NCI-H2196 (cell line): ENCODE results near the gene ITGB2.

Experiments
- DNase-seq: peaks from one replicate; lab custom pipeline; 2025; ENCODE audit not compliant: unreplicated experiment; lab: John Stamatoyannopoulos, UW

ITGB2 gene

GRCh38 chr21:44920694-44921604 is at the start of gene ITGB2:
Gene ITGB2, minus strand, starts transcription at chr21:44920899. Its CDS starts 10,117 bp downstream, at chr21:44910782.
- no peak for DNase-seq

GRCh38 chr21:44969931-44970755 is 49.4 kb upstream of the ITGB2 start:
- DNase-seq: no peak

GRCh38 chr21:44969066-44969670 is 48.5 kb upstream of the ITGB2 start:
- no peak for DNase-seq

GRCh38 chr21:44967082-44968047 is 46.7 kb upstream of the ITGB2 start:
- DNase-seq: no peak

GRCh38 chr21:44966135-44967081 is 45.7 kb upstream of the ITGB2 start:
- no peak for DNase-seq

- no peak for DNase-seq
Measured at GRCh38 chr21:44965251-44966022, 44.7 kb upstream of the ITGB2 start.

GRCh38 chr21:44964381-44964780 is 43.7 kb upstream of the ITGB2 start:
- DNase-seq: no peak

GRCh38 chr21:44962403-44962966 is 41.8 kb upstream of the ITGB2 start:
- no peak for DNase-seq

GRCh38 chr21:44960141-44961092 is 39.7 kb upstream of the ITGB2 start:
- DNase-seq: no peak

GRCh38 chr21:44959376-44960091 is 38.8 kb upstream of the ITGB2 start:
- DNase-seq: no peak

GRCh38 chr21:44958471-44959191 is 37.9 kb upstream of the ITGB2 start:
- DNase-seq: no peak

GRCh38 chr21:44957901-44958451 is 37.3 kb upstream of the ITGB2 start:
- no peak for DNase-seq

- no peak for DNase-seq
Measured at GRCh38 chr21:44957047-44957831, 36.5 kb upstream of the ITGB2 start.

GRCh38 chr21:44956356-44957046 is 35.8 kb upstream of the ITGB2 start:
- no peak for DNase-seq
